Heart right ventricle (tissue), 16 donors: Measurements from ENCODE around the gene OR1K1. TPM values are rescaled to one million over a fixed set of nuclear protein-coding genes. Genes with fewer than 3 reads are reported as not detected.

Experiments used
- ATAC-seq, 8 donors: fragments of 200-7000 bp; cut with Tn5 transposase; one replicate each; pipeline ENCODE4 v1.9.1; 2020; ENCODE audit warnings: mild to moderate bottlenecking in 8 of 8, moderate library complexity in 8 of 8, moderate number of reproducible peaks in 1 of 8
- DNase-seq, 2 donors: peaks; one replicate each; pipeline ENCODE4 v3.0.0-alpha.2; 2020
- H3K27ac ChIP-seq, 10 donors: fragments of 200-600 bp; sonication (generic) in 2 of 10; one replicate each; pipeline versions ENCODE4 v1.5.0 to v1.8.0; 2020 to 2022; ENCODE audit warnings: mild to moderate bottlenecking in 3 of 10
- H3K27me3 ChIP-seq, 7 donors: fragments of 200-600 bp; one replicate each; pipeline ENCODE4 v1.8.0; 2021 to 2022; ENCODE audit warnings: mild to moderate bottlenecking in 2 of 7
- H3K36me3 ChIP-seq, 9 donors: fragments of 200-600 bp; sonication (generic) in 1 of 9; one replicate each; pipeline versions ENCODE4 v1.5.0 to v1.8.0; 2020 to 2022; ENCODE audit warnings: mild to moderate bottlenecking in 2 of 9
- H3K4me1 ChIP-seq, 9 donors: fragments of 200-600 bp; sonication (generic) in 1 of 9; one replicate each; pipeline versions ENCODE4 v1.5.0 to v1.8.0; 2020 to 2022; ENCODE audit warnings: mild to moderate bottlenecking in 4 of 9
- H3K4me3 ChIP-seq, 10 donors: fragments of 200-600 bp; sonication (generic) in 2 of 10; one replicate each; pipeline versions ENCODE4 v1.5.0 to v1.8.0; 2020 to 2022; ENCODE audit warnings: mild to moderate bottlenecking in 7 of 10, moderate library complexity in 2 of 10
- H3K9me3 ChIP-seq, 11 donors: fragments of 200-600 bp in 10 of 11; sonication (generic) in 2 of 11; one replicate each; pipeline versions ENCODE4 v1.5.0 to v1.8.0; 2013 to 2022; ENCODE audit warnings: mild to moderate bottlenecking in 2 of 11, control low read depth in 1 of 11, moderate library complexity in 1 of 11
- CTCF ChIP-seq, 9 donors: fragments of 200-600 bp; sonication (generic) in 2 of 9; IDR thresholded peaks; one replicate each; pipeline versions ENCODE4 v1.5.0 to v1.8.0; 2021 to 2022; ENCODE audit warnings: antibody characterized with exemption in 9 of 9, mild to moderate bottlenecking in 5 of 9, moderate library complexity in 1 of 9
- WGBS, 2 donors: extraction: QIAGEN DNeasy Blood & Tissue Kit; methylation state at CpG; one replicate each; pipeline ENCODE4 v1.1.7; 2013; ENCODE audit warnings: inconsistent platforms in 1 of 2; 5-methylcytosine and 5-hydroxymethylcytosine counted together
- intact Hi-C, 10 donors: fragments of 100-400 bp; cut with DNase I; formaldehyde crosslinking; loops; one replicate each; pipeline versions ENCODE4 v1.11.1 to v1.14.2; 2022
- polyA plus RNA-seq, 2 donors: library from polyadenylated mRNA; stranded (reverse); fragments of 200-250 nt; gene quantifications; one replicate each; pipeline ENCODE4 v1.2.3, GENCODE V29; 2013
- total RNA-seq, 10 donors: library from RNA; stranded (reverse); fragmentation: NEBNext Ultra II Directional in 3 of 10; extraction: Animal tissue kit (Norgen Biotek cat#: 25700) in 3 of 10; gene quantifications; one replicate each; pipeline versions ENCODE4 v1.2.1 to v1.2.4, GENCODE V29; 2021 to 2023
- donor health status: Arrhythmogenic right ventricular cardiomyopathy.
- donor health status: ischemic (EF 13 %, LVEDD 7.1; RV severe dilation, severe dysfunction).
- donor health status: healthy with polysubstance abuse.
- donor health status: DM: no; HTN: yes; CAD: no.
- donor health status: DM: no; HTN: no; CAD: no.
- donor health status: ischemic (EF 25% LVEDD 6.9; RV normal size, moderate dysfunction).
- donor health status: ischemic (EF 25% LVEDD 5.7; RV mildly dilated, moderate dysfunction).
- donor health status: healthy.
- donor health status: DM: yes; HTN: yes; CAD: no.
- donor health status: Ischemic cardiomyopathy.
- donor health status: ischemic (EF 35%, LVEDD 5.7; RV mildly dilated, moderate dysfunction).
- donor health status: nonischemic (EF 11% LVEDD 7.7; RV severe dilation, severe dysfunction).
- donor health status: DM: yes; HTN: yes; CAD: no.
- donor health status: PGD.
- donor health status: ischemic (EF 29% LVEDD 5.4; RV normal size, mild dysfunction).
- donor health status: nonischemic (EF 23%, LVEDD 6.1; RV moderate dilation, normal function).

The OR1K1 gene
- total and polyA plus RNA-seq, 12 donors, result not detected

GRCh38 chr9:122844137-122844536, 44.2 kb downstream of the OR1K1 start:
- no peak for ATAC-seq
- Histone ChIP-seq H3K27me3 (no peaks in the 10 kb centered on the region), H3K9me3 (peaks cover 0 to 4% (median 0%) of the 10 kb centered on the region in 11 donors), H3K27ac (no peak overlapping the region), H3K4me3 (no peak overlapping the region), H3K36me3 (peaks cover 0 to 46% (median 24%) of the 10 kb centered on the region in 9 donors), H3K4me1 (no peaks in the 10 kb centered on the region)
- 97 to 98% methylated on average over 1 of the region's 1 CpG for WGBS, 2 donors
- intact Hi-C loops, result no loop called here
- TF ChIP-seq CTCF (IDR thresholded peaks at IDR 0.05), result no peak
- DNase-seq, result no peak

GRCh38 chr9:122845116-122845515, 45.2 kb downstream of the OR1K1 start:
- no peaks in the 10 kb centered on the region for H3K27me3 ChIP-seq
- no peak overlapping the region for H3K4me3 ChIP-seq
- DNase-seq, result no peak
- WGBS, 2 donors, result 93 to 94% methylated on average over 3 of the region's 3 CpGs
- no peak for ATAC-seq
- H3K27ac ChIP-seq, result no peak overlapping the region
- no peaks in the 10 kb centered on the region for H3K9me3 ChIP-seq
- intact Hi-C loops, result no loop called here
- H3K36me3 ChIP-seq, result peaks cover 0 to 56% (median 33%) of the 10 kb centered on the region in 9 donors
- no peaks in the 10 kb centered on the region for H3K4me1 ChIP-seq
- TF ChIP-seq CTCF (IDR thresholded peaks at IDR 0.05), result no peak

- Histone ChIP-seq H3K4me1 (no peaks in the 10 kb centered on the region), H3K9me3 (no peaks in the 10 kb centered on the region), H3K27ac (no peak overlapping the region), H3K27me3 (no peaks in the 10 kb centered on the region), H3K36me3 (peaks cover 0 to 67% (median 44%) of the 10 kb centered on the region in 9 donors), H3K4me3 (no peak overlapping the region)
- ATAC-seq (no peak), DNase-seq (no peak)
- no peak for TF ChIP-seq CTCF (IDR thresholded peaks at IDR 0.05)
- intact Hi-C loops, result no loop called here
- 91 to 94% methylated on average over 5 of the region's 5 CpGs for WGBS, 2 donors
Observed at GRCh38 chr9:122846371-122846940, 46.5 kb downstream of the OR1K1 start.

- H3K27ac ChIP-seq, result no peak overlapping the region
- DNase-seq (no peak), ATAC-seq (no peak)
- WGBS, 2 donors, result 87 to 91% methylated on average over 2 of the region's 2 CpGs
- H3K4me3 ChIP-seq, result no peak overlapping the region
- intact Hi-C loops, result no loop called here
- no peaks in the 10 kb centered on the region for H3K9me3 ChIP-seq
- H3K27me3 ChIP-seq, result no peaks in the 10 kb centered on the region
- no peaks in the 10 kb centered on the region for H3K4me1 ChIP-seq
- TF ChIP-seq CTCF (IDR thresholded peaks at IDR 0.05), result no peak
- peaks cover 0 to 77% (median 47%) of the 10 kb centered on the region in 9 donors for H3K36me3 ChIP-seq
Observed at GRCh38 chr9:122848256-122848943, 48.5 kb downstream of the OR1K1 start.

Other genes with a start within 250 kb of the OR1K1 start
- gene OR1N2, start 247.0 kb upstream of the OR1K1 start, total RNA-seq, result not detected
- gene OR1N2, start 247.0 kb upstream of the OR1K1 start, polyA plus RNA-seq, result not detected
- gene OR1L8, start 216.7 kb upstream of the OR1K1 start, total RNA-seq, result under 1 TPM in 1 of 10 donors, not detected in 9; 0.45 TPM
- under 1 TPM in 1 of 2 donors, not detected in 1; 0.04 TPM for gene OR1L8, start 216.7 kb upstream of the OR1K1 start, polyA plus RNA-seq
- not detected for gene OR1Q1, start 185.4 kb upstream of the OR1K1 start, total RNA-seq
- gene OR1Q1, start 185.4 kb upstream of the OR1K1 start, polyA plus RNA-seq, result not detected
- not detected for gene OR1B1, start 142.5 kb upstream of the OR1K1 start, total RNA-seq
- gene OR1B1, start 142.5 kb upstream of the OR1K1 start, polyA plus RNA-seq, result not detected
- gene OR1L1, start 138.4 kb upstream of the OR1K1 start, total RNA-seq, result not detected
- not detected for gene OR1L1, start 138.4 kb upstream of the OR1K1 start, polyA plus RNA-seq
- gene OR1L3, start 125.0 kb upstream of the OR1K1 start, total RNA-seq, result not detected
- gene OR1L3, start 125.0 kb upstream of the OR1K1 start, polyA plus RNA-seq, result not detected
- not detected for gene OR1L4, start 76.1 kb upstream of the OR1K1 start, total RNA-seq
- not detected for gene OR1L4, start 76.1 kb upstream of the OR1K1 start, polyA plus RNA-seq
- gene OR1L6, start 57.8 kb upstream of the OR1K1 start, total RNA-seq, result not detected
- gene OR1L6, start 57.8 kb upstream of the OR1K1 start, polyA plus RNA-seq, result not detected
- gene OR5C1, start 11.2 kb upstream of the OR1K1 start, total RNA-seq, result not detected
- gene OR5C1, start 11.2 kb upstream of the OR1K1 start, polyA plus RNA-seq, result not detected
- gene PDCL, start 28.5 kb downstream of the OR1K1 start, total RNA-seq, result 1 to 10 TPM; 6.7 to 9.5 (median 8.0) TPM
- 1 to 10 TPM; 3.6 to 5.4 TPM for gene PDCL, start 28.5 kb downstream of the OR1K1 start, polyA plus RNA-seq
- 10 to 100 TPM; 35.6 to 52.2 (median 43.5) TPM for gene RC3H2, start 105.2 kb downstream of the OR1K1 start, total RNA-seq
- gene RC3H2, start 105.2 kb downstream of the OR1K1 start, polyA plus RNA-seq, result 10 to 100 TPM in 1 of 2 donors, 1 to 10 TPM in 1; 7.1 to 13.0 TPM
- 1 to 10 TPM; 4.3 to 7.0 (median 6.0) TPM for gene ZBTB6, start 113.2 kb downstream of the OR1K1 start, total RNA-seq
- gene ZBTB6, start 113.2 kb downstream of the OR1K1 start, polyA plus RNA-seq, result 1 to 10 TPM; 2.2 to 2.3 TPM
- 1 to 10 TPM; 3.0 to 5.5 (median 4.5) TPM for gene ZBTB26, start 131.4 kb downstream of the OR1K1 start, total RNA-seq
- gene ZBTB26, start 131.4 kb downstream of the OR1K1 start, polyA plus RNA-seq, result 1 to 10 TPM; 2.0 to 2.2 TPM
- 10 to 100 TPM; 36.9 to 62.3 (median 48.7) TPM for gene RABGAP1, start 140.9 kb downstream of the OR1K1 start, total RNA-seq
- 10 to 100 TPM in 1 of 2 donors, 1 to 10 TPM in 1; 9.3 to 11.6 TPM for gene RABGAP1, start 140.9 kb downstream of the OR1K1 start, polyA plus RNA-seq
- under 1 TPM in 7 of 10 donors, not detected in 3; 0.32 to 0.95 (median 0.65) TPM for gene GPR21, start 233.5 kb downstream of the OR1K1 start, total RNA-seq
- gene GPR21, start 233.5 kb downstream of the OR1K1 start, polyA plus RNA-seq, result under 1 TPM in 1 of 2 donors, not detected in 1; 0.25 TPM